ENCODE results near the gene CFTR.

CFTR gene

GRCh38 chr7:117673367-117673766 is 193.5 kb downstream of the CFTR start:
- Histone ChIP-seq H3K79me2 (ENCODE audit: insufficient read depth, low read length) (no peaks in the 10 kb centered on the region), H3K9ac (ENCODE audit: low read depth, low read length) (no peak overlapping the region; the same call in 1 of the 2 replicates), H3K4me3 (ENCODE audit: low read depth in 1 of 2, low read length in 2 of 2) (no peak overlapping the region), H4K20me1 (ENCODE audit: insufficient read depth, low read length) (no peaks in the 10 kb centered on the region), H3K36me3 (ENCODE audit: insufficient read depth, low read length) (no peaks in the 10 kb centered on the region), H3K27ac (ENCODE audit: low read length) (peak overlapping the region; percentile 57), H3K9me3 (ENCODE audit: insufficient read depth, low read length, severe bottlenecking) (peaks cover 2% of the 10 kb centered on the region), H2AFZ (ENCODE audit: low read depth, low read length) (peak overlapping the region; percentile 46), H3K27me3 (ENCODE audit: insufficient read depth, low read length, poor library complexity) (no peaks in the 10 kb centered on the region), H3K4me1 (ENCODE audit: insufficient read depth, low read length) (peaks cover 27% of the 10 kb centered on the region), H3K4me2 (ENCODE audit: insufficient read depth, low read length) (no peak overlapping the region)
- DNase-seq (no peak), ATAC-seq (ENCODE audit: insufficient read depth, low read depth) (0 out of 3 replicates have a peak, but pooled peaks have one; percentile 27)
- TF ChIP-seq, protein P1, sequence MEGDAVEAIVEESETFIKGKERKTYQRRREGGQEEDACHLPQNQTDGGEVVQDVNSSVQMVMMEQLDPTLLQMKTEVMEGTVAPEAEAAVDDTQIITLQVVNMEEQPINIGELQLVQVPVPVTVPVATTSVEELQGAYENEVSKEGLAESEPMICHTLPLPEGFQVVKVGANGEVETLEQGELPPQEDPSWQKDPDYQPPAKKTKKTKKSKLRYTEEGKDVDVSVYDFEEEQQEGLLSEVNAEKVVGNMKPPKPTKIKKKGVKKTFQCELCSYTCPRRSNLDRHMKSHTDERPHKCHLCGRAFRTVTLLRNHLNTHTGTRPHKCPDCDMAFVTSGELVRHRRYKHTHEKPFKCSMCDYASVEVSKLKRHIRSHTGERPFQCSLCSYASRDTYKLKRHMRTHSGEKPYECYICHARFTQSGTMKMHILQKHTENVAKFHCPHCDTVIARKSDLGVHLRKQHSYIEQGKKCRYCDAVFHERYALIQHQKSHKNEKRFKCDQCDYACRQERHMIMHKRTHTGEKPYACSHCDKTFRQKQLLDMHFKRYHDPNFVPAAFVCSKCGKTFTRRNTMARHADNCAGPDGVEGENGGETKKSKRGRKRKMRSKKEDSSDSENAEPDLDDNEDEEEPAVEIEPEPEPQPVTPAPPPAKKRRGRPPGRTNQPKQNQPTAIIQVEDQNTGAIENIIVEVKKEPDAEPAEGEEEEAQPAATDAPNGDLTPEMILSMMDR (IDR thresholded peaks at IDR 0.05; ENCODE audit: borderline replicate concordance, extremely low read depth, low read length, poor library complexity, severe bottlenecking) = no peak
- TF ChIP-seq EZH2 (IDR thresholded peaks at IDR 0.05; ENCODE audit: borderline replicate concordance, low read depth, low read length, severe bottlenecking) = no peak

GRCh38 chr7:117673839-117674238 is 194.0 kb downstream of the CFTR start:
- no peak overlapping the region for H3K4me3 ChIP-seq (ENCODE audit: low read depth in 1 of 2, low read length in 2 of 2)

DNA sequence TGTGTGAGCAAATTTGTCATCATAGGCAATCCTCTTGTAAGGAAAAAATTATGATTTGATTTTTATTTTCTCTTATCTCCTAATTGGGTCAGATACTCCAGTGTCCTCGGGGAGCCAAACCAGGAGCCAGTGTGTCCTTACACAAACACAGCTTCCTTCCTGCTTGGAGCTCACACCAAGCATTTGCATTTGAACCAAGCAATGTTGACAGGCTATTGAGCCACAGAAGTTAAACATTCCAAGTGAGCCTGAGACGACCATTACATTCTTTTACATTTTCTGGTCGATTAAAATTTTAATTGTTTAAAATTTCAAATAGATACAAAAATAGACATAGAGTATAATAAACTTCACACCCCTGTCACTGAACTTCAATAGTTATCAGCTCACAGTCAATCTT is 194.8 kb downstream of the CFTR start:
- Histone ChIP-seq H3K27ac (ENCODE audit: low read length) (no peak overlapping the region), H3K4me3 (ENCODE audit: low read depth in 1 of 2, low read length in 2 of 2) (no peak overlapping the region), H3K36me3 (ENCODE audit: insufficient read depth, low read length) (no peaks in the 10 kb centered on the region), H3K27me3 (ENCODE audit: insufficient read depth, low read length, poor library complexity) (no peaks in the 10 kb centered on the region), H3K9me3 (ENCODE audit: insufficient read depth, low read length, severe bottlenecking) (peaks cover 2% of the 10 kb centered on the region), H4K20me1 (ENCODE audit: insufficient read depth, low read length) (no peaks in the 10 kb centered on the region), H3K79me2 (ENCODE audit: insufficient read depth, low read length) (no peaks in the 10 kb centered on the region), H3K4me1 (ENCODE audit: insufficient read depth, low read length) (peaks cover 27% of the 10 kb centered on the region), H3K4me2 (ENCODE audit: insufficient read depth, low read length) (no peak overlapping the region), H2AFZ (ENCODE audit: low read depth, low read length) (peak overlapping the region; percentile 48; the same call in 1 of the 2 replicates), H3K9ac (ENCODE audit: low read depth, low read length) (no peak overlapping the region)
- DNase-seq (no peak), ATAC-seq (ENCODE audit: insufficient read depth, low read depth) (no peak; the same call in 2 of the 3 replicates)
- TF ChIP-seq, protein P1 (IDR thresholded peaks at IDR 0.05; ENCODE audit: borderline replicate concordance, extremely low read depth, low read length, poor library complexity, severe bottlenecking) = no peak
- TF ChIP-seq EZH2 (IDR thresholded peaks at IDR 0.05; ENCODE audit: borderline replicate concordance, low read depth, low read length, severe bottlenecking) = no peak

More at GRCh38 chr7:117673839-117674238, 194.0 kb downstream of the CFTR start:
- Histone ChIP-seq H3K36me3 (ENCODE audit: insufficient read depth, low read length) (no peaks in the 10 kb centered on the region), H3K4me2 (ENCODE audit: insufficient read depth, low read length) (no peak overlapping the region), H2AFZ (ENCODE audit: low read depth, low read length) (peak overlapping the region; percentile 46; the same call in 1 of the 2 replicates), H3K4me1 (ENCODE audit: insufficient read depth, low read length) (peaks cover 27% of the 10 kb centered on the region), H3K27ac (ENCODE audit: low read length) (peak overlapping the region; percentile 57), H3K27me3 (ENCODE audit: insufficient read depth, low read length, poor library complexity) (no peaks in the 10 kb centered on the region), H3K79me2 (ENCODE audit: insufficient read depth, low read length) (no peaks in the 10 kb centered on the region), H4K20me1 (ENCODE audit: insufficient read depth, low read length) (no peaks in the 10 kb centered on the region), H3K9me3 (ENCODE audit: insufficient read depth, low read length, severe bottlenecking) (peaks cover 2% of the 10 kb centered on the region), H3K9ac (ENCODE audit: low read depth, low read length) (no peak overlapping the region)
- TF ChIP-seq, protein P1 (IDR thresholded peaks at IDR 0.05; ENCODE audit: borderline replicate concordance, extremely low read depth, low read length, poor library complexity, severe bottlenecking) = peak; percentile 67
- no peak for TF ChIP-seq EZH2 (IDR thresholded peaks at IDR 0.05; ENCODE audit: borderline replicate concordance, low read depth, low read length, severe bottlenecking)
- DNase-seq = no peak
- peak; percentile 81 for ATAC-seq (ENCODE audit: insufficient read depth, low read depth)

Measured in DND-41 (cell line).